HG02623 (cell line): ENCODE results near the gene TRAK2.
"Not testable (repeated sequence)": the region's sequence is repeated elsewhere in the genome, so short reads cannot be mapped to it uniquely, and the experiment has no call there.

Experiments used
- ATAC-seq: cut with Tn5 transposase; IDR thresholded peaks from one replicate; pipeline ENCODE4 v1.9.1; 2021; ENCODE audit warnings: moderate library complexity; ENCODE audit not compliant: unreplicated experiment

Gene TRAK2

GRCh38 chr2:201451292-201452057, at the start of gene TRAK2, which contains the start of gene STRADB:
Gene TRAK2, minus strand, starts transcription at chr2:201451458. Its CDS starts 30,951 bp downstream, at chr2:201420507.
Gene STRADB, plus strand, starts transcription at chr2:201451740. Its CDS starts 3,101 bp downstream, at chr2:201454841.
- peak; percentile 97 for ATAC-seq

GRCh38 chr2:201500534-201500933, 49.3 kb upstream of the TRAK2 start:
- no peak for ATAC-seq

- ATAC-seq: no peak
Measured at GRCh38 chr2:201496785-201497184, 45.5 kb upstream of the TRAK2 start.

- ATAC-seq: no peak
Measured at GRCh38 chr2:201490291-201490690, 39.0 kb upstream of the TRAK2 start.

- ATAC-seq: no peak
Measured at GRCh38 chr2:201484805-201485204, 33.5 kb upstream of the TRAK2 start.

GRCh38 chr2:201483758-201484157, 32.5 kb upstream of the TRAK2 start:
- not testable (repeated sequence) for ATAC-seq

GRCh38 chr2:201483342-201483741, 32.1 kb upstream of the TRAK2 start:
- no peak for ATAC-seq

- ATAC-seq: no peak
Measured at GRCh38 chr2:201482543-201482942, 31.3 kb upstream of the TRAK2 start.

- no peak for ATAC-seq
Measured at GRCh38 chr2:201472411-201472810, 21.2 kb upstream of the TRAK2 start.

- ATAC-seq: no peak
Measured at GRCh38 chr2:201471732-201472393, 20.6 kb upstream of the TRAK2 start.

- ATAC-seq: no peak
Measured at GRCh38 chr2:201470821-201471731, 19.8 kb upstream of the TRAK2 start.

GRCh38 chr2:201467666-201468065, 16.4 kb upstream of the TRAK2 start:
- no peak for ATAC-seq

- ATAC-seq: no peak
Measured at GRCh38 chr2:201466050-201466675, 14.9 kb upstream of the TRAK2 start.

GRCh38 chr2:201465524-201465971, 14.3 kb upstream of the TRAK2 start:
- no peak for ATAC-seq

GRCh38 chr2:201464547-201464946, 13.3 kb upstream of the TRAK2 start:
- ATAC-seq: no peak

GRCh38 chr2:201460532-201460931, 9.3 kb upstream of the TRAK2 start:
- ATAC-seq: no peak

- no peak for ATAC-seq
Measured at GRCh38 chr2:201458381-201458780, 7.1 kb upstream of the TRAK2 start.

- ATAC-seq: no peak
Measured at GRCh38 chr2:201452922-201453643, 1.8 kb upstream of the TRAK2 start.

- ATAC-seq: peak; percentile 13
Measured at GRCh38 chr2:201452058-201452921, 1.0 kb upstream of the TRAK2 start.
